HCT116 (cell line): ENCODE results near the gene ENTPD6. TPM values are rescaled to one million over a fixed set of nuclear protein-coding genes. Genes with fewer than 3 reads are reported as not detected.

Source experiments
- ATAC-seq: fragments of 200-7000 bp; cut with Tn5 transposase; 2 replicates; pipeline ENCODE4 v1.9.1; 2020; ENCODE audit warnings: mild to moderate bottlenecking, moderate library complexity
- BruUV-seq: library from RNA; stranded (reverse); fragments of 400-500 nt; replicated peaks from 2 replicates; lab custom pipeline; 2021; lab: Mats Ljungman, UMichigan
- CTCF ChIA-PET: fragments of 300-600 bp; sonication (Branson Sonifier 250); formaldehyde crosslinking; loops from one replicate; lab custom pipeline; 2021; ENCODE audit warnings: antibody characterized with exemption; lab: Charles Lee
- POLR2A ChIA-PET: fragments of 300-600, 350-600 bp; sonication (Branson Sonifier 250); formaldehyde crosslinking; loops from one replicate; lab custom pipeline; 2021; ENCODE audit warnings: antibody characterized with exemption; lab: Charles Lee
- RAD21 ChIA-PET, 2 experiments: fragments of 300-600 bp; sonication (Branson Sonifier 250); formaldehyde crosslinking; loops; one replicate each; lab custom pipeline; 2023; ENCODE audit warnings: low total read pairs in 2 of 2; ENCODE audit not compliant: uncharacterized antibody in 2 of 2, unreplicated experiment in 2 of 2, low non-redundant PET in 1 of 2; lab: Charles Lee
- DNase-seq: peaks from one replicate; pipeline ENCODE4 v3.0.0-alpha.2; 2010; ENCODE audit warnings: low read depth, low spot score
- H2AFZ ChIP-seq: fragments of 200-600 bp; shearing (Covaris generic), sonication (generic); 2 replicates; pipeline ENCODE4 v1.6.1; 2017; ENCODE audit warnings: low read depth, mixed run types, mixed read lengths, antibody characterized with exemption, low read length; ENCODE audit not compliant: poor library complexity, severe bottlenecking
- H3K27ac ChIP-seq: 2 replicates; pipeline ENCODE4 v1.5.1; 2012; ENCODE audit warnings: low read depth, low read length
- H3K27me3 ChIP-seq: fragments of 200-600 bp; sonication (generic); 2 replicates; pipeline ENCODE4 v1.6.1; 2016; ENCODE audit warnings: mixed run types, low read length, mixed read lengths; ENCODE audit not compliant: insufficient read depth
- H3K36me3 ChIP-seq, 2 experiments: fragments of 200-500 bp in 1 of 2; fragments of 200-600 bp in 1 of 2; sonication (Bioruptor generic) in 1 of 2; sonication (generic) in 1 of 2; 2 replicates each; pipeline versions ENCODE4 v1.5.1 to v1.6.1; 2014 to 2016; ENCODE audit warnings: low read length in 2 of 2, inconsistent platforms in 1 of 2, mixed read lengths in 1 of 2, mixed run types in 1 of 2; ENCODE audit not compliant: insufficient read depth in 2 of 2, control insufficient read depth in 1 of 2
- H3K4me1 ChIP-seq, 2 experiments: fragments of 200-600 bp in 1 of 2; sonication (generic) in 1 of 2; 2 replicates each; pipeline versions ENCODE4 v1.5.1 to v1.6.1; 2012 to 2017; ENCODE audit warnings: low read length in 2 of 2, inconsistent platforms in 1 of 2, mild to moderate bottlenecking in 1 of 2, mixed read lengths in 1 of 2, mixed run types in 1 of 2, moderate library complexity in 1 of 2; ENCODE audit not compliant: insufficient read depth in 2 of 2, control insufficient read depth in 1 of 2
- H3K4me2 ChIP-seq: fragments of 200-600 bp; sonication (generic); 2 replicates; pipeline ENCODE4 v1.6.1; 2017; ENCODE audit warnings: mixed run types, low read length, mixed read lengths
- H3K4me3 ChIP-seq, 2 experiments: fragments of 200-600 bp in 1 of 2; sonication (generic) in 1 of 2; replicated peaks in 1 of 2; 2 replicates each; pipeline ENCODE4 v1.5.1; 2011 to 2016; ENCODE audit warnings: low read length in 2 of 2, control low read depth in 1 of 2, low read depth in 1 of 2, mild to moderate bottlenecking in 1 of 2, mixed read lengths in 1 of 2, mixed run types in 1 of 2
- H3K79me2 ChIP-seq: fragments of 200-600 bp; sonication (generic); 2 replicates; pipeline ENCODE4 v1.6.1; 2017; ENCODE audit warnings: mild to moderate bottlenecking, mixed run types, low read length, moderate library complexity, mixed read lengths; ENCODE audit not compliant: insufficient read depth
- H3K9ac ChIP-seq: fragments of 200-600 bp; sonication (generic); 2 replicates; pipeline ENCODE4 v1.6.1; 2016; ENCODE audit warnings: low read length, mixed read lengths
- H3K9me2 ChIP-seq: fragments of 200-600 bp; sonication (generic), shearing (Covaris generic); 2 replicates; pipeline ENCODE4 v1.6.1; 2017; ENCODE audit warnings: mixed run types, mild to moderate bottlenecking, moderate library complexity; ENCODE audit not compliant: insufficient read depth
- H3K9me3 ChIP-seq, 2 experiments: fragments of 200-500 bp in 1 of 2; fragments of 200-600 bp in 1 of 2; sonication (Bioruptor generic) in 1 of 2; sonication (generic) in 1 of 2; 2 replicates each; pipeline ENCODE4 v1.6.1; 2014 to 2017; ENCODE audit warnings: low read length in 2 of 2, mixed read lengths in 2 of 2, inconsistent platforms in 1 of 2, low read depth in 1 of 2, mild to moderate bottlenecking in 1 of 2, mixed run types in 1 of 2, moderate library complexity in 1 of 2; ENCODE audit not compliant: control insufficient read depth in 1 of 2, insufficient read depth in 1 of 2
- H4K20me1 ChIP-seq: fragments of 200-600 bp; sonication (generic), shearing (Covaris generic); 2 replicates; pipeline ENCODE4 v1.6.1; 2017; ENCODE audit warnings: mixed run types, mild to moderate bottlenecking, moderate library complexity; ENCODE audit not compliant: insufficient read depth
- ATF3 ChIP-seq: IDR thresholded peaks from 2 replicates; pipeline ENCODE4 v1.6.1; 2012
- CBX3 ChIP-seq: IDR thresholded peaks from 2 replicates; pipeline ENCODE4 v1.6.1; 2012; ENCODE audit warnings: low read depth
- CEBPB ChIP-seq: IDR thresholded peaks from 2 replicates; pipeline ENCODE4 v1.6.1; 2012; ENCODE audit warnings: low read depth
- CTCF ChIP-seq, 3 experiments: fragments of 200-600 bp in 1 of 3; sonication (generic) in 1 of 3; IDR thresholded peaks in 2 of 3; conservative IDR thresholded peaks in 1 of 3; 2 replicates each; pipeline ENCODE4 v1.5.1; 2012 to 2017; ENCODE audit warnings: low read depth in 2 of 3, low read length in 2 of 3, antibody characterized with exemption in 1 of 3, borderline replicate concordance in 1 of 3, control low read depth in 1 of 3, mild to moderate bottlenecking in 1 of 3, mixed read lengths in 1 of 3, mixed run types in 1 of 3, moderate library complexity in 1 of 3; ENCODE audit not compliant: insufficient read depth in 1 of 3
- EGR1 ChIP-seq: IDR thresholded peaks from 2 replicates; pipeline ENCODE4 v1.6.1; 2012; ENCODE audit warnings: low read depth
- ELF1 ChIP-seq: IDR thresholded peaks from 2 replicates; pipeline ENCODE4 v1.6.1; 2012; ENCODE audit warnings: low read depth, borderline replicate concordance
- EZH2 ChIP-seq: fragments of 200-600 bp; sonication (generic); IDR thresholded peaks from 2 replicates; pipeline ENCODE4 v1.6.1; 2017; ENCODE audit warnings: antibody characterized with exemption, mixed run types
- FOSL1 ChIP-seq: IDR thresholded peaks from 2 replicates; pipeline ENCODE4 v1.6.1; 2012; ENCODE audit warnings: low read depth
- JUND ChIP-seq: IDR thresholded peaks from 2 replicates; pipeline ENCODE4 v1.6.1; 2012
- MAX ChIP-seq: IDR thresholded peaks from 2 replicates; pipeline ENCODE4 v1.6.1; 2012
- POLR2A ChIP-seq: IDR thresholded peaks from 2 replicates; pipeline ENCODE4 v1.7.0; 2011; ENCODE audit warnings: borderline replicate concordance; ENCODE audit not compliant: insufficient read depth, insufficient read length; ENCODE audit errors: extremely low read depth
- POLR2AphosphoS5 ChIP-seq: IDR thresholded peaks from 2 replicates; pipeline ENCODE4 v1.6.1; 2011; ENCODE audit warnings: mild to moderate bottlenecking, low read depth, low read length, moderate library complexity
- REST ChIP-seq: IDR thresholded peaks from 2 replicates; pipeline ENCODE4 v1.6.1; 2012; ENCODE audit warnings: low read depth
- TCF7L2 ChIP-seq: IDR thresholded peaks from 2 replicates; pipeline ENCODE4 v1.7.0; 2011; ENCODE audit warnings: borderline replicate concordance, inconsistent platforms; ENCODE audit not compliant: insufficient read depth, insufficient read length; ENCODE audit errors: extremely low read depth
- ZBTB33 ChIP-seq: IDR thresholded peaks from 2 replicates; pipeline ENCODE4 v1.6.1; 2011; ENCODE audit warnings: mild to moderate bottlenecking, low read length, moderate library complexity; ENCODE audit not compliant: insufficient replicate concordance; ENCODE audit errors: extremely low read depth
- ZFX ChIP-seq: fragments of 450-650 bp; IDR thresholded peaks from 2 replicates; pipeline ENCODE4 v1.6.1; 2017
- ZNF274 ChIP-seq: fragments of 200-500 bp; sonication (Bioruptor generic); IDR thresholded peaks from 2 replicates; pipeline ENCODE4 v1.6.1; 2014; ENCODE audit warnings: mild to moderate bottlenecking, low read depth, low read length, inconsistent platforms
- intact Hi-C: fragments of 100-400 bp; cut with micrococcal nuclease; formaldehyde crosslinking; loops from 2 replicates; pipeline ENCODE4 v1.10.0; 2022
- total RNA-seq: library from RNA; stranded (reverse); gene quantifications from one replicate; pipeline ENCODE4 v1.2.1, GENCODE V29; 2021; ENCODE audit not compliant: unreplicated experiment

ENTPD6 gene
- total RNA-seq, 1 experiment from 2014 or later: 89.2 TPM

GRCh38 chr20:25275813-25276532 lies 80.5 kb downstream of the ENTPD6 start:
- Histone ChIP-seq H3K4me3 (no peak overlapping the region), H4K20me1 (no peaks in the 10 kb centered on the region), H3K4me1 (no peaks in the 10 kb centered on the region), H3K4me2 (no peak overlapping the region), H3K27me3 (no peaks in the 10 kb centered on the region), H3K9me2 (no peaks in the 10 kb centered on the region), H3K27ac (no peak overlapping the region), H3K36me3 (peaks cover 0 to 2% of the 10 kb centered on the region in 2 experiments; a peak in 2 of 4 replicates), H3K9ac (no peak overlapping the region), H3K79me2 (no peaks in the 10 kb centered on the region), H2AFZ (no peak overlapping the region), H3K9me3 (no peaks in the 10 kb centered on the region)
- no peak for TF ChIP-seq EGR1
- no peak for TF ChIP-seq FOSL1
- no peak for TF ChIP-seq CTCF (IDR thresholded peaks at IDR 0.05 in 2 of 3, conservative IDR thresholded peaks at IDR 0.05 in 1 of 3; ENCODE audit: borderline replicate concordance in 1 of 3, insufficient read depth in 1 of 3, low read depth in 2 of 3, low read length in 2 of 3)
- no peak for TF ChIP-seq ZNF274
- no peak for TF ChIP-seq POLR2A
- TF ChIP-seq TCF7L2: no peak
- no peak for TF ChIP-seq CBX3
- no peak for TF ChIP-seq JUND
- TF ChIP-seq ELF1: no peak
- no peak for TF ChIP-seq MAX
- no peak for TF ChIP-seq EZH2
- TF ChIP-seq ATF3: no peak
- no peak for TF ChIP-seq REST
- TF ChIP-seq CEBPB: no peak
- no peak; the same call in 1 of the 2 replicates for TF ChIP-seq POLR2AphosphoS5
- TF ChIP-seq ZBTB33: no peak
- TF ChIP-seq ZFX: no peak
- RAD21 ChIA-PET: no interaction called here
- POLR2A ChIA-PET: no interaction called here
- no peak for ATAC-seq
- no TSS peak for BruUV-seq
- CTCF ChIA-PET: no interaction called here
- no peak for DNase-seq
- intact Hi-C loops: no loop called here
